H9 (cell line): Measurements from ENCODE around the gene AATF. TPM values are rescaled to one million over a fixed set of nuclear protein-coding genes. Genes with fewer than 3 reads are reported as not detected.
A peak's percentile ranks its signal among the peaks of the same experiment; 100 is the strongest.

Experiments used
- DNase-seq: peaks from one replicate; pipeline ENCODE4 v3.0.0-alpha.2; 2017
- H2AFZ ChIP-seq: one replicate; pipeline ENCODE4 v1.6.1; 2013; ENCODE audit warnings: mild to moderate bottlenecking, low read length, control low read depth, moderate library complexity
- H2AK5ac ChIP-seq: 2 replicates; pipeline ENCODE4 v1.6.1; 2013; ENCODE audit warnings: low read length, control low read depth, mixed read lengths; ENCODE audit not compliant: insufficient read length
- H2BK120ac ChIP-seq: one replicate; pipeline ENCODE4 v1.6.1; 2013; ENCODE audit warnings: low read depth, mild to moderate bottlenecking, low read length, control low read depth, inconsistent platforms; ENCODE audit not compliant: poor library complexity, severe bottlenecking
- H2BK12ac ChIP-seq: 2 replicates; pipeline ENCODE4 v1.6.1; 2013; ENCODE audit warnings: low read length, control low read depth, mixed read lengths, low read depth; ENCODE audit not compliant: insufficient read length
- H2BK15ac ChIP-seq: 2 replicates; pipeline ENCODE4 v1.6.1; 2013; ENCODE audit warnings: low read depth, low read length, control low read depth
- H2BK20ac ChIP-seq: one replicate; pipeline ENCODE4 v1.6.1; 2013; ENCODE audit warnings: low read depth, mild to moderate bottlenecking, low read length, control low read depth, inconsistent platforms; ENCODE audit not compliant: poor library complexity, severe bottlenecking
- H2BK5ac ChIP-seq: 2 replicates; pipeline ENCODE4 v1.6.1; 2013; ENCODE audit warnings: low read length, control low read depth, mixed read lengths; ENCODE audit not compliant: insufficient read length
- H3K14ac ChIP-seq: 2 replicates; pipeline ENCODE4 v1.6.1; 2013; ENCODE audit warnings: low read length, control low read depth; ENCODE audit not compliant: insufficient read depth
- H3K18ac ChIP-seq: 2 replicates; pipeline ENCODE4 v1.6.1; 2013; ENCODE audit warnings: low read depth, mild to moderate bottlenecking, mixed read lengths, low read length, control low read depth; ENCODE audit not compliant: insufficient read length
- H3K23ac ChIP-seq: 2 replicates; pipeline ENCODE4 v1.6.1; 2013; ENCODE audit warnings: low read length, control low read depth, mixed read lengths, low read depth; ENCODE audit not compliant: insufficient read length
- H3K23me2 ChIP-seq: 2 replicates; pipeline ENCODE4 v1.6.1; 2013; ENCODE audit warnings: low read depth, mild to moderate bottlenecking, mixed read lengths, low read length, control low read depth; ENCODE audit not compliant: insufficient read length, poor library complexity, severe bottlenecking
- H3K27ac ChIP-seq: 2 replicates; pipeline ENCODE4 v1.5.1; 2013; ENCODE audit warnings: low read length, control low read depth, mixed read lengths, low read depth; ENCODE audit not compliant: insufficient read length
- H3K27me3 ChIP-seq: 2 replicates; pipeline ENCODE4 v1.6.1; 2013; ENCODE audit warnings: low read length, control low read depth, inconsistent platforms; ENCODE audit not compliant: insufficient read depth
- H3K4ac ChIP-seq: 2 replicates; pipeline ENCODE4 v1.6.1; 2013; ENCODE audit warnings: low read depth, mild to moderate bottlenecking, control low read depth, inconsistent platforms, low read length, moderate library complexity
- H3K4me1 ChIP-seq: 2 replicates; pipeline ENCODE4 v1.6.1; 2013; ENCODE audit warnings: low read length, control low read depth, inconsistent platforms; ENCODE audit not compliant: insufficient read depth
- H3K4me2 ChIP-seq: 2 replicates; pipeline ENCODE4 v1.6.1; 2013; ENCODE audit warnings: low read length, control low read depth, mixed read lengths; ENCODE audit not compliant: insufficient read length, insufficient read depth
- H3K56ac ChIP-seq: 2 replicates; pipeline ENCODE4 v1.6.1; 2013; ENCODE audit warnings: low read depth, mild to moderate bottlenecking, mixed read lengths, low read length, control low read depth; ENCODE audit not compliant: insufficient read length
- H3K79me1 ChIP-seq: 2 replicates; pipeline ENCODE4 v1.6.1; 2013; ENCODE audit warnings: low read depth, mild to moderate bottlenecking, moderate library complexity, low read length, control low read depth, inconsistent platforms; ENCODE audit not compliant: insufficient read depth, poor library complexity, severe bottlenecking
- H3K79me2 ChIP-seq: 2 replicates; pipeline ENCODE4 v1.6.1; 2013; ENCODE audit warnings: low read length, control low read depth, inconsistent platforms; ENCODE audit not compliant: insufficient read depth
- H3K9ac ChIP-seq: 2 replicates; pipeline ENCODE4 v1.6.1; 2013; ENCODE audit warnings: low read length, control low read depth, mixed read lengths; ENCODE audit not compliant: insufficient read length; ENCODE audit errors: extremely low read depth
- H3K9me3 ChIP-seq: one replicate; pipeline ENCODE4 v1.6.1; 2013; ENCODE audit warnings: low read depth, low read length, inconsistent platforms; ENCODE audit not compliant: control insufficient read depth
- H3T11ph ChIP-seq: one replicate; pipeline ENCODE4 v1.6.1; 2013; ENCODE audit warnings: mild to moderate bottlenecking, low read length, control low read depth, inconsistent platforms
- H4K20me1 ChIP-seq: one replicate; pipeline ENCODE4 v1.6.1; 2013; ENCODE audit not compliant: control insufficient read depth, insufficient read length, insufficient read depth
- H4K5ac ChIP-seq: 2 replicates; pipeline ENCODE4 v1.6.1; 2013; ENCODE audit warnings: low read depth, mild to moderate bottlenecking, mixed read lengths, low read length, control low read depth; ENCODE audit not compliant: insufficient read length
- H4K8ac ChIP-seq: replicated peaks from 2 replicates; pipeline ENCODE4 v1.6.1; 2013; ENCODE audit warnings: low read length, control low read depth, mixed read lengths, low read depth; ENCODE audit not compliant: insufficient read length
- H4K91ac ChIP-seq: 2 replicates; pipeline ENCODE4 v1.6.1; 2013; ENCODE audit warnings: low read depth, mild to moderate bottlenecking, moderate library complexity, mixed read lengths, low read length, control low read depth; ENCODE audit not compliant: insufficient read length
- H3K27ac Mint-ChIP-seq, 3 experiments: 2 replicates in 2 of 3; 3 replicates in 1 of 3; pipeline ENCODE4 v1.8.0; 2020 to 2021; ENCODE audit warnings: mixed read lengths in 3 of 3, mild to moderate bottlenecking in 1 of 3, moderate library complexity in 1 of 3
- H3K27me3 Mint-ChIP-seq: 2 replicates; pipeline ENCODE4 v1.8.0; 2021; ENCODE audit warnings: low read depth, mild to moderate bottlenecking, moderate library complexity, mixed read lengths
- H3K36me3 Mint-ChIP-seq, 3 experiments: 2 replicates in 2 of 3; 3 replicates in 1 of 3; pipeline ENCODE4 v1.8.0; 2020 to 2021; ENCODE audit warnings: low read depth in 3 of 3, mixed read lengths in 3 of 3; ENCODE audit not compliant: insufficient read depth in 1 of 3
- H3K4me1 Mint-ChIP-seq, 2 experiments: 2 replicates each; pipeline ENCODE4 v1.8.0; 2020; ENCODE audit warnings: mixed read lengths in 2 of 2
- H3K4me3 Mint-ChIP-seq, 2 experiments: 2 replicates in 1 of 2; 3 replicates in 1 of 2; pipeline ENCODE4 v1.8.0; 2020 to 2021; ENCODE audit warnings: mild to moderate bottlenecking in 2 of 2, mixed read lengths in 2 of 2, moderate library complexity in 1 of 2
- H3K9me3 Mint-ChIP-seq, 2 experiments: 2 replicates in 1 of 2; 3 replicates in 1 of 2; pipeline ENCODE4 v1.8.0; 2020; ENCODE audit warnings: mild to moderate bottlenecking in 2 of 2, mixed read lengths in 2 of 2, moderate library complexity in 1 of 2
- WGBS: extraction: QIAGEN DNeasy Blood & Tissue Kit; methylation state at CpG from one replicate; pipeline ENCODE4 v1.1.7; 2013; ENCODE audit warnings: missing lambda C conversion rate, low lambda C conversion rate, mixed read lengths; ENCODE audit not compliant: insufficient read length; ENCODE audit errors: extremely low coverage; 5-methylcytosine and 5-hydroxymethylcytosine counted together
- total RNA-seq: library from RNA; stranded (reverse); gene quantifications from 2 replicates; pipeline ENCODE4 v1.2.1, GENCODE V29; 2021
- TF ChIP-seq, protein P1 (sequence below): fragments of 200-600 bp; sonication (generic); conservative IDR thresholded peaks from 3 replicates; pipeline ENCODE4 v1.8.0; 2021; ENCODE audit warnings: antibody characterized with exemption, mild to moderate bottlenecking

Gene AATF
- total RNA-seq, 1 experiment from 2014 or later, result 69.6 TPM

DNA sequence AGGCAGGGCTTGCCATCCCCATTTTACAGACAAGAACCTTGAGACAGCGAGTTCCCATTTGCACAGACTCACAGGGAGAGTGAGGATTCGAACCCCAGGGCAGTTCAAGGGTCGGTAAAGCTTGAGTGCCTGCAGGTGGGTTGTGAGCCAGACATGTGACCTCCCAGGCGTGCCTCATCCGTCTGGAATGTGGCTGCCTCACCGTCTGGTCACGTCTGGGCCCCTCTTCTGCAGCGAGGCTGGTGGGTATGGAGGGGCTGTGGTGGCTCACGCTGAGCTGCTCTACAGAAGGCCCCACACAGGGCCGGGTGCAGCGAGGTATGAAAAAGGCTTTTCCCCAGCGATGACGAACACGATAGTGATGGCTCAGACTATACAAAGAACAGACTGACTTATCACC is 47.2 kb upstream of the AATF start:
- no peak overlapping the region for H3K27ac ChIP-seq

More for the DNA sequence above, 47.2 kb upstream of the AATF start:
- Histone ChIP-seq H2BK15ac (no peak overlapping the region), H3K14ac (no peak overlapping the region), H2BK120ac (no peak overlapping the region), H3K4me2 (no peak overlapping the region), H4K91ac (no peak overlapping the region), H4K8ac (no peak overlapping the region), H2BK5ac (no peak overlapping the region), H4K5ac (no peak overlapping the region), H3K79me2 (no peaks in the 10 kb centered on the region), H3K23ac (no peak overlapping the region), H3K79me1 (no peaks in the 10 kb centered on the region), H2BK12ac (no peak overlapping the region), H4K20me1 (no peaks in the 10 kb centered on the region), H3K23me2 (no peaks in the 10 kb centered on the region), H3K9ac (no peak overlapping the region), H3K56ac (no peak overlapping the region), H2AFZ (no peak overlapping the region), H3K9me3 (no peaks in the 10 kb centered on the region), H3T11ph (no peak overlapping the region), H2BK20ac (no peak overlapping the region), H3K4ac (no peak overlapping the region), H2AK5ac (no peak overlapping the region), H3K27me3 (no peaks in the 10 kb centered on the region), H3K4me1 (no peaks in the 10 kb centered on the region; the same call in 1 of the 2 replicates), H3K18ac (no peak overlapping the region)
- Mint-ChIP-seq H3K9me3 (no peaks in the 10 kb centered on the region; a peak in 1 of 5 replicates), H3K4me3 (no peak overlapping the region; a peak in 1 of 5 replicates), H3K27ac (no peak overlapping the region; a peak in 1 of 7 replicates), H3K36me3 (no peaks in the 10 kb centered on the region), H3K27me3 (peaks cover under 1% of the 10 kb centered on the region), H3K4me1 (peaks cover 13 to 25% of the 10 kb centered on the region in 2 experiments)
- WGBS, result no CpG with 5 or more reads among the region's 14 CpGs
- TF ChIP-seq, protein P1, sequence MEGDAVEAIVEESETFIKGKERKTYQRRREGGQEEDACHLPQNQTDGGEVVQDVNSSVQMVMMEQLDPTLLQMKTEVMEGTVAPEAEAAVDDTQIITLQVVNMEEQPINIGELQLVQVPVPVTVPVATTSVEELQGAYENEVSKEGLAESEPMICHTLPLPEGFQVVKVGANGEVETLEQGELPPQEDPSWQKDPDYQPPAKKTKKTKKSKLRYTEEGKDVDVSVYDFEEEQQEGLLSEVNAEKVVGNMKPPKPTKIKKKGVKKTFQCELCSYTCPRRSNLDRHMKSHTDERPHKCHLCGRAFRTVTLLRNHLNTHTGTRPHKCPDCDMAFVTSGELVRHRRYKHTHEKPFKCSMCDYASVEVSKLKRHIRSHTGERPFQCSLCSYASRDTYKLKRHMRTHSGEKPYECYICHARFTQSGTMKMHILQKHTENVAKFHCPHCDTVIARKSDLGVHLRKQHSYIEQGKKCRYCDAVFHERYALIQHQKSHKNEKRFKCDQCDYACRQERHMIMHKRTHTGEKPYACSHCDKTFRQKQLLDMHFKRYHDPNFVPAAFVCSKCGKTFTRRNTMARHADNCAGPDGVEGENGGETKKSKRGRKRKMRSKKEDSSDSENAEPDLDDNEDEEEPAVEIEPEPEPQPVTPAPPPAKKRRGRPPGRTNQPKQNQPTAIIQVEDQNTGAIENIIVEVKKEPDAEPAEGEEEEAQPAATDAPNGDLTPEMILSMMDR, result no peak
- DNase-seq, result peak; percentile 83
